SK-N-SH (cell line): ENCODE measurements around the gene BCLAF1. TPM values are rescaled to one million over a fixed set of nuclear protein-coding genes. Genes with fewer than 3 reads are reported as not detected.

Experiments
- CTCF ChIA-PET: fragments of 300-600, 350-600 bp; formaldehyde crosslinking; extraction: SDS; loops from one replicate; lab custom pipeline; 2021; lab: Yijun Ruan, JAX
- POLR2A ChIA-PET: fragments of 350-600 bp; sonication (Branson Sonifier 250); formaldehyde crosslinking; extraction: SDS; loops from one replicate; lab custom pipeline; 2020; ENCODE audit warnings: antibody characterized with exemption, inconsistent platforms; lab: Yijun Ruan, JAX
- DNase-seq: peaks from one replicate; pipeline ENCODE4 v3.0.0; 2012
- H2AFZ ChIP-seq: fragments of 200-600 bp; sonication (generic); 2 replicates; pipeline ENCODE4 v1.8.1; 2016; ENCODE audit warnings: antibody characterized with exemption, mild to moderate bottlenecking, low read depth
- H3F3A ChIP-seq: fragments of 200-600 bp; sonication (generic); replicated peaks from 2 replicates; pipeline ENCODE3; 2016; ENCODE audit warnings: antibody characterized with exemption, mild to moderate bottlenecking; ENCODE audit not compliant: insufficient read depth
- H3K27ac ChIP-seq, 2 experiments: fragments of 200-500 bp in 1 of 2; fragments of 200-600 bp in 1 of 2; sonication (Bioruptor generic) in 1 of 2; sonication (generic), shearing (Covaris generic) in 1 of 2; 2 replicates each; pipeline versions ENCODE4 v1.5.1 to v1.6.1; 2014 to 2016; ENCODE audit warnings: low read depth in 2 of 2, inconsistent platforms in 1 of 2, low read length in 1 of 2, mild to moderate bottlenecking in 1 of 2, mixed read lengths in 1 of 2
- H3K27me3 ChIP-seq: fragments of 200-600 bp; sonication (generic), shearing (Covaris generic); 2 replicates; pipeline ENCODE4 v1.6.1; 2016; ENCODE audit warnings: mixed run types; ENCODE audit not compliant: insufficient read depth
- H3K36me3 ChIP-seq, 2 experiments: fragments of 200-500 bp in 1 of 2; fragments of 200-600 bp in 1 of 2; sonication (Bioruptor generic) in 1 of 2; sonication (generic) in 1 of 2; replicated peaks in 1 of 2; 2 replicates each; pipeline versions ENCODE3 to v1.5.1; 2014 to 2016; ENCODE audit warnings: low read length in 1 of 2, mild to moderate bottlenecking in 1 of 2; ENCODE audit not compliant: insufficient read depth in 2 of 2, control insufficient read depth in 1 of 2
- H3K4me1 ChIP-seq, 2 experiments: fragments of 200-500 bp in 1 of 2; fragments of 200-600 bp in 1 of 2; sonication (Bioruptor generic) in 1 of 2; sonication (generic), shearing (Covaris generic) in 1 of 2; 2 replicates each; pipeline versions ENCODE4 v1.5.1 to v1.6.1; 2014 to 2016; ENCODE audit warnings: low read depth in 1 of 2, low read length in 1 of 2, mixed run types in 1 of 2; ENCODE audit not compliant: insufficient read depth in 2 of 2, control insufficient read depth in 1 of 2
- H3K4me2 ChIP-seq: fragments of 200-600 bp; sonication (generic), shearing (Covaris generic); 2 replicates; pipeline ENCODE4 v1.6.1; 2017; ENCODE audit warnings: mixed run types
- H3K4me3 ChIP-seq, 2 experiments: fragments of 200-500 bp in 1 of 2; fragments of 200-600 bp in 1 of 2; sonication (Bioruptor generic) in 1 of 2; sonication (generic), shearing (Covaris generic) in 1 of 2; 2 replicates each; pipeline versions ENCODE4 v1.5.1 to v1.8.1; 2014 to 2016; ENCODE audit warnings: low read depth in 2 of 2, inconsistent platforms in 1 of 2, low read length in 1 of 2, mild to moderate bottlenecking in 1 of 2, mixed read lengths in 1 of 2, moderate library complexity in 1 of 2
- H3K79me2 ChIP-seq: fragments of 200-600 bp; sonication (generic); 2 replicates; pipeline ENCODE4 v1.8.1; 2017; ENCODE audit warnings: mild to moderate bottlenecking; ENCODE audit not compliant: insufficient read depth
- H3K9ac ChIP-seq: fragments of 200-600 bp; sonication (generic); 2 replicates; pipeline ENCODE4 v1.6.1; 2017; ENCODE audit warnings: mixed run types
- H3K9me2 ChIP-seq: fragments of 200-600 bp; sonication (generic); 2 replicates; pipeline ENCODE4 v1.6.1; 2017; ENCODE audit warnings: mixed run types
- H3K9me3 ChIP-seq: fragments of 200-600 bp; sonication (generic); 2 replicates; pipeline ENCODE4 v1.6.1; 2017; ENCODE audit warnings: mixed run types, mild to moderate bottlenecking, moderate library complexity
- H4K20me1 ChIP-seq: fragments of 200-600 bp; sonication (generic); 2 replicates; pipeline ENCODE4 v1.6.1; 2017; ENCODE audit warnings: mild to moderate bottlenecking, mixed run types; ENCODE audit not compliant: insufficient read depth
- CHD2 ChIP-seq: fragments of 150-350 bp; IDR thresholded peaks from 2 replicates; pipeline ENCODE4 v1.6.1; 2018; ENCODE audit warnings: low read length; ENCODE audit not compliant: partially characterized antibody
- ELF1 ChIP-seq: IDR thresholded peaks from 2 replicates; pipeline ENCODE4 v1.4.0; 2012
- FOSL2 ChIP-seq: IDR thresholded peaks from 2 replicates; pipeline ENCODE4 v1.4.0; 2012; ENCODE audit warnings: low read depth, mild to moderate bottlenecking, moderate library complexity, borderline replicate concordance
- FOXM1 ChIP-seq: IDR thresholded peaks from 2 replicates; pipeline ENCODE4 v1.4.0; 2012; ENCODE audit warnings: low read depth, mild to moderate bottlenecking
- GATA2 ChIP-seq: sonication (generic); formaldehyde crosslinking; IDR thresholded peaks from 2 replicates; pipeline ENCODE4 v1.5.0; 2020; ENCODE audit warnings: mild to moderate bottlenecking, missing genetic modification reagents
- JUND ChIP-seq: IDR thresholded peaks from 2 replicates; pipeline ENCODE4 v1.4.0; 2012
- MEF2A ChIP-seq: IDR thresholded peaks from 2 replicates; pipeline ENCODE4 v1.4.0; 2012; ENCODE audit warnings: low read depth, borderline replicate concordance
- MXI1 ChIP-seq: IDR thresholded peaks from 2 replicates; pipeline ENCODE4 v1.6.1; 2012; ENCODE audit warnings: mild to moderate bottlenecking, low read depth, low read length, improper control_type of control experiment
- NFIC ChIP-seq: IDR thresholded peaks from 2 replicates; pipeline ENCODE4 v1.4.0; 2012; ENCODE audit warnings: borderline replicate concordance
- RCOR1 ChIP-seq: fragments of 150-350 bp; IDR thresholded peaks from 2 replicates; pipeline ENCODE4 v1.6.1; 2017; ENCODE audit warnings: antibody characterized with exemption, low read length
- SIN3A ChIP-seq: IDR thresholded peaks from 2 replicates; pipeline ENCODE4 v1.6.1; 2012; ENCODE audit warnings: low read depth, mild to moderate bottlenecking, low read length, moderate library complexity, borderline replicate concordance
- SMC3 ChIP-seq: IDR thresholded peaks from 2 replicates; pipeline ENCODE4 v1.6.1; 2012; ENCODE audit warnings: low read depth, low read length, improper control_type of control experiment
- TAF1 ChIP-seq: IDR thresholded peaks from 2 replicates; pipeline ENCODE4 v1.6.1; 2012; ENCODE audit warnings: low read depth, mild to moderate bottlenecking, low read length, moderate library complexity, borderline replicate concordance
- TEAD4 ChIP-seq: IDR thresholded peaks from 2 replicates; pipeline ENCODE4 v1.4.0; 2012; ENCODE audit warnings: mild to moderate bottlenecking, borderline replicate concordance; ENCODE audit not compliant: insufficient read depth
- WGBS: methylation state at CpG from one replicate; pipeline ENCODE4 v1.1.6; 2017; ENCODE audit warnings: low lambda C conversion rate; 5-methylcytosine and 5-hydroxymethylcytosine counted together
- polyA plus RNA-seq, 3 experiments: library from polyadenylated mRNA; depleted of rRNA; stranded (reverse); fragments of >200 nt; gene quantifications; 2 replicates each; pipeline ENCODE4 v1.2.3, GENCODE V29; 2012
- TF ChIP-seq, protein P1 (sequence below): IDR thresholded peaks from 2 replicates; pipeline ENCODE4; 2012
- TF ChIP-seq, protein P2 (sequence below): fragments of 150-350 bp; IDR thresholded peaks from 2 replicates; pipeline ENCODE4 v1.6.1; 2016; ENCODE audit warnings: mild to moderate bottlenecking, low read depth, low read length
- TF ChIP-seq, protein P3 (sequence below): fragments of 150-350 bp; IDR thresholded peaks from 2 replicates; pipeline ENCODE4 v1.6.1; 2017; ENCODE audit warnings: antibody characterized with exemption, low read length, low read depth, borderline replicate concordance
- TF ChIP-seq, protein P4 (sequence below): IDR thresholded peaks from 2 replicates; pipeline ENCODE4 v1.4.0; 2012; ENCODE audit warnings: low read depth
- TF ChIP-seq, protein P5 (sequence below): IDR thresholded peaks from 2 replicates; pipeline ENCODE4 v1.4.0; 2012; ENCODE audit warnings: low read depth, borderline replicate concordance

Gene BCLAF1
- polyA plus RNA-seq, 1 of the 3 experiments (the other 2 are of a cell fraction): 21.9 TPM

DNA sequence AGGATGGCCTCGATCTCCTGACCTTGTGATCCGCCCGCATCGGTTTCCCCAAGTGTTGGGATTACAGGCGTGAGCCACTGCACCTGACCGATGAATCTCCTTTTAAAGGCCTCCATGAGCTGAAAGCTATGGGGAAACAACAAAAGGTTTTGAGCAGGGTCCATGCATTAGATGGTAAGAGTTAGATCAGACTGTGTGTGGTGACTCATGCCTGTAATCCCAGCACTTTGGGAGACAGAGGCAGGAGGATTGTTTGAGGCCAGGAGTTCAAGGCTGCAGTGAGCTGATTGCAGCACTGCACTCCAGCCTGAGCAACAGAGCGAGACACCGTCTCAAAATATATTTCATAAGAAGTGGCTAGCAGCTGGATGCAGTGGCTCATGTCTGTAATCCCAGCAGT is 41.0 kb upstream of the BCLAF1 start (continued):
- TF ChIP-seq, protein P1, sequence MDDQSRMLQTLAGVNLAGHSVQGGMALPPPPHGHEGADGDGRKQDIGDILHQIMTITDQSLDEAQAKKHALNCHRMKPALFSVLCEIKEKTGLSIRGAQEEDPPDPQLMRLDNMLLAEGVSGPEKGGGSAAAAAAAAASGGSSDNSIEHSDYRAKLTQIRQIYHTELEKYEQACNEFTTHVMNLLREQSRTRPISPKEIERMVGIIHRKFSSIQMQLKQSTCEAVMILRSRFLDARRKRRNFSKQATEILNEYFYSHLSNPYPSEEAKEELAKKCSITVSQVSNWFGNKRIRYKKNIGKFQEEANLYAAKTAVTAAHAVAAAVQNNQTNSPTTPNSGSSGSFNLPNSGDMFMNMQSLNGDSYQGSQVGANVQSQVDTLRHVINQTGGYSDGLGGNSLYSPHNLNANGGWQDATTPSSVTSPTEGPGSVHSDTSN: no peak
- TF ChIP-seq MXI1 (no peak), JUND (no peak), TEAD4 (no peak), MEF2A (no peak)

DNA sequence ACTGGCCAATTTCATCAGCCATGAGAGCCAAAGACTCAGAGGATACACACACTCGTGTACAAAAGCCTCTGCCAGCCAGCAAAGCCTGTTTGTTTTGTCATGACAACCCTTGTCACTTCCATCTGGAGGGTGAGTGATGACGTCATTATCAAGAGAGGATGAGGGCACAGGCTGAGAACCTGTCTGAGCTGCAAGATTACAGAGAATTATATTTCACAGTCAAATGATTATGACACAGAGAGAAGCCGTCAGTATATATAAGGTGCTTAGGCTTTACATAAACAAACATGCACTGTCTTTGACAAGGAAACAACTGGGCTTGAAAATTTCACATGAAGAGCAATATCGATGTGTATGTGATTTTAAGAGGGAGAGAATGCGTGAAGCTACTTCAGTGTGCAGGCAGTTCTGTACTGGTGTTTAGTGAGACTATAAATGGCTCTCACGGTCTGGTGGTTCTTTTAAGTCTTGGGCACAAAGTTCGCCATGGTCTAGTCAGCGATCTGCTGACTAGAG is 36.5 kb upstream of the BCLAF1 start:
- no peaks in the 10 kb centered on the region for H3K9me2 ChIP-seq
- 72% methylated on average over 8 of the region's 8 CpGs for whole genome bisulfite sequencing
- H3K4me3 ChIP-seq: no peak overlapping the region
- H3K27me3 ChIP-seq: no peaks in the 10 kb centered on the region
- H3K27ac ChIP-seq: no peak overlapping the region
- no peaks in the 10 kb centered on the region for H3K36me3 ChIP-seq
- H3K9ac ChIP-seq: no peak overlapping the region
- H3K9me3 ChIP-seq: no peaks in the 10 kb centered on the region
- ChIA-PET CTCF (interaction anchor here (1.0 to 4.1 kb wide), 3 partner anchors 9 to 224 kb away, joined by 3 to 20 read pairs (median 15); partner anchors contain the start of gene MAP7), POLR2A (no interaction called here)
- H3F3A ChIP-seq: no peaks in the 10 kb centered on the region
- H3K79me2 ChIP-seq: no peaks in the 10 kb centered on the region
- TF ChIP-seq, protein P2, sequence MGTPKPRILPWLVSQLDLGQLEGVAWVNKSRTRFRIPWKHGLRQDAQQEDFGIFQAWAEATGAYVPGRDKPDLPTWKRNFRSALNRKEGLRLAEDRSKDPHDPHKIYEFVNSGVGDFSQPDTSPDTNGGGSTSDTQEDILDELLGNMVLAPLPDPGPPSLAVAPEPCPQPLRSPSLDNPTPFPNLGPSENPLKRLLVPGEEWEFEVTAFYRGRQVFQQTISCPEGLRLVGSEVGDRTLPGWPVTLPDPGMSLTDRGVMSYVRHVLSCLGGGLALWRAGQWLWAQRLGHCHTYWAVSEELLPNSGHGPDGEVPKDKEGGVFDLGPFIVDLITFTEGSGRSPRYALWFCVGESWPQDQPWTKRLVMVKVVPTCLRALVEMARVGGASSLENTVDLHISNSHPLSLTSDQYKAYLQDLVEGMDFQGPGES: no peak
- TF ChIP-seq, protein P3, sequence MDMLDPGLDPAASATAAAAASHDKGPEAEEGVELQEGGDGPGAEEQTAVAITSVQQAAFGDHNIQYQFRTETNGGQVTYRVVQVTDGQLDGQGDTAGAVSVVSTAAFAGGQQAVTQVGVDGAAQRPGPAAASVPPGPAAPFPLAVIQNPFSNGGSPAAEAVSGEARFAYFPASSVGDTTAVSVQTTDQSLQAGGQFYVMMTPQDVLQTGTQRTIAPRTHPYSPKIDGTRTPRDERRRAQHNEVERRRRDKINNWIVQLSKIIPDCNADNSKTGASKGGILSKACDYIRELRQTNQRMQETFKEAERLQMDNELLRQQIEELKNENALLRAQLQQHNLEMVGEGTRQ: no peak
- TF ChIP-seq FOSL2: no peak
- no peak for TF ChIP-seq FOXM1
- TF ChIP-seq GATA2 (CRISPR knock-in tag): no peak
- TF ChIP-seq SMC3: no peak
- no peak for TF ChIP-seq JUND
- TF ChIP-seq, protein P4, sequence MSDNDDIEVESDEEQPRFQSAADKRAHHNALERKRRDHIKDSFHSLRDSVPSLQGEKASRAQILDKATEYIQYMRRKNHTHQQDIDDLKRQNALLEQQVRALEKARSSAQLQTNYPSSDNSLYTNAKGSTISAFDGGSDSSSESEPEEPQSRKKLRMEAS: no peak
- TF ChIP-seq TEAD4: no peak
- no peak for TF ChIP-seq MXI1
- TF ChIP-seq ELF1: no peak
- no peak for TF ChIP-seq NFIC
- no peak for TF ChIP-seq TAF1
- no peak for TF ChIP-seq SIN3A
- no peak for TF ChIP-seq CHD2
- TF ChIP-seq, protein P5, sequence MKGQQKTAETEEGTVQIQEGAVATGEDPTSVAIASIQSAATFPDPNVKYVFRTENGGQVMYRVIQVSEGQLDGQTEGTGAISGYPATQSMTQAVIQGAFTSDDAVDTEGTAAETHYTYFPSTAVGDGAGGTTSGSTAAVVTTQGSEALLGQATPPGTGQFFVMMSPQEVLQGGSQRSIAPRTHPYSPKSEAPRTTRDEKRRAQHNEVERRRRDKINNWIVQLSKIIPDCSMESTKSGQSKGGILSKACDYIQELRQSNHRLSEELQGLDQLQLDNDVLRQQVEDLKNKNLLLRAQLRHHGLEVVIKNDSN: no peak
- no peak for TF ChIP-seq RCOR1
- no peak overlapping the region for H2AFZ ChIP-seq
- peak; percentile 54 for DNase-seq
- H3K4me2 ChIP-seq: no peak overlapping the region
- no peaks in the 10 kb centered on the region for H4K20me1 ChIP-seq
- peaks cover 0 to 9% of the 10 kb centered on the region in 2 experiments; a peak in 2 of 4 replicates for H3K4me1 ChIP-seq
